GM23248 (cell line): ENCODE data around the gene SNAP29. TPM values are rescaled to one million over a fixed set of nuclear protein-coding genes. Genes with fewer than 3 reads are reported as not detected.

Source experiments
- DNase-seq: peaks from one replicate; pipeline ENCODE4 v3.0.0-alpha.2; 2015
- H2AFZ ChIP-seq: fragments of 200-600 bp; sonication (generic); 2 replicates; pipeline ENCODE4 v1.6.1; 2016; ENCODE audit warnings: antibody characterized with exemption
- H3F3A ChIP-seq: fragments of 200-600 bp; sonication (generic); 2 replicates; pipeline ENCODE4 v1.6.1; 2016; ENCODE audit warnings: mild to moderate bottlenecking, antibody characterized with exemption, mixed run types; ENCODE audit not compliant: insufficient read depth
- H3K27ac ChIP-seq: fragments of 200-600 bp; sonication (generic); 2 replicates; pipeline ENCODE4 v1.5.1; 2016; ENCODE audit warnings: mild to moderate bottlenecking
- H3K27me3 ChIP-seq: fragments of 200-600 bp; sonication (generic); replicated peaks from 2 replicates; pipeline ENCODE4 v1.6.1; 2016; ENCODE audit warnings: mild to moderate bottlenecking; ENCODE audit not compliant: insufficient read depth
- H3K36me3 ChIP-seq: fragments of 200-600 bp; sonication (generic); 2 replicates; pipeline ENCODE4 v1.6.1; 2016; ENCODE audit warnings: low read depth, mild to moderate bottlenecking
- H3K4me1 ChIP-seq: fragments of 200-600 bp; sonication (generic); 2 replicates; pipeline ENCODE4 v1.6.1; 2016; ENCODE audit warnings: mild to moderate bottlenecking; ENCODE audit not compliant: insufficient read depth
- H3K4me2 ChIP-seq: fragments of 200-600 bp; sonication (generic); one replicate; pipeline ENCODE4 v1.6.1; 2016; ENCODE audit warnings: mild to moderate bottlenecking; ENCODE audit not compliant: unreplicated experiment
- H3K4me3 ChIP-seq: fragments of 200-600 bp; sonication (generic); 2 replicates; pipeline ENCODE4 v1.5.1; 2016; ENCODE audit warnings: mild to moderate bottlenecking
- H3K79me2 ChIP-seq: fragments of 200-600 bp; sonication (generic); 2 replicates; pipeline ENCODE4 v1.6.1; 2016; ENCODE audit warnings: mild to moderate bottlenecking; ENCODE audit not compliant: insufficient read depth
- H3K9ac ChIP-seq: fragments of 200-600 bp; sonication (generic); 2 replicates; pipeline ENCODE4 v1.6.1; 2016; ENCODE audit warnings: mild to moderate bottlenecking
- H3K9me2 ChIP-seq: fragments of 200-600 bp; sonication (generic); 2 replicates; pipeline ENCODE4 v1.6.1; 2016; ENCODE audit warnings: mixed run types, mild to moderate bottlenecking, moderate library complexity; ENCODE audit not compliant: insufficient read depth
- H3K9me3 ChIP-seq: fragments of 200-600 bp; sonication (generic); one replicate; pipeline ENCODE4 v1.6.1; 2017; ENCODE audit warnings: low read depth
- H4K20me1 ChIP-seq: fragments of 200-600 bp; sonication (generic); 2 replicates; pipeline ENCODE4 v1.6.0; 2016; ENCODE audit not compliant: insufficient read depth
- EZH2 ChIP-seq: fragments of 200-600 bp; sonication (generic); IDR thresholded peaks from 2 replicates; pipeline ENCODE4 v1.6.1; 2018; ENCODE audit warnings: antibody characterized with exemption, mild to moderate bottlenecking; ENCODE audit not compliant: insufficient read depth, poor library complexity, severe bottlenecking
- EZH2phosphoT487 ChIP-seq: fragments of 200-600 bp; sonication (generic); IDR thresholded peaks from 2 replicates; pipeline ENCODE4 v1.6.1; 2018; ENCODE audit warnings: antibody characterized with exemption, moderate library complexity, mild to moderate bottlenecking, low read depth; ENCODE audit not compliant: insufficient read depth
- WGBS, 2 experiments: methylation state at CpG; one replicate each; pipeline ENCODE4 v1.1.6; 2015 to 2017; ENCODE audit warnings: low lambda C conversion rate in 2 of 2, low coverage in 1 of 2; ENCODE audit errors: missing lambda C conversion rate in 2 of 2; 5-methylcytosine and 5-hydroxymethylcytosine counted together
- in situ Hi-C: fragments of 300-500 bp; cut with MboI; formaldehyde crosslinking; loops from 2 replicates; pipeline ENCODE4 v1.15.0; 2020
- polyA plus RNA-seq: library from polyadenylated mRNA; unstranded; fragments of >200 nt; fragmentation: Nextera tagmentation; extraction: Ambion mirVana; gene quantifications from 2 replicates; pipeline ENCODE4 v1.2.1, GENCODE V29; 2016
- total RNA-seq: library from RNA; depleted of rRNA; stranded (reverse); fragments of >200 nt; shearing (Covaris generic); gene quantifications from 2 replicates; pipeline ENCODE4 v1.2.3, GENCODE V29; 2014

The SNAP29 gene
- total and polyA plus RNA-seq, 2 experiments from 2014 or later = 13.8 to 35.8 TPM

GRCh38 chr22:20811971-20812660 is 46.7 kb upstream of the SNAP29 start:
- Histone ChIP-seq H3K79me2 (no peaks in the 10 kb centered on the region), H3K9ac (no peak overlapping the region), H4K20me1 (no peaks in the 10 kb centered on the region), H3K4me1 (peaks cover 9% of the 10 kb centered on the region), H3K9me2 (no peaks in the 10 kb centered on the region), H3F3A (peaks cover 19% of the 10 kb centered on the region), H3K27me3 (no peaks in the 10 kb centered on the region), H3K9me3 (no peaks in the 10 kb centered on the region), H3K4me2 (no peak overlapping the region), H3K27ac (no peak overlapping the region), H2AFZ (no peak overlapping the region), H3K4me3 (no peak overlapping the region), H3K36me3 (peaks cover 18% of the 10 kb centered on the region)
- in situ Hi-C loops = no loop called here
- TF ChIP-seq EZH2phosphoT487 (no peak), EZH2 (no peak)
- WGBS, 2 experiments = 96 to 100% methylated on average over 4 to 5 of the region's 5 CpGs
- DNase-seq = no peak

GRCh38 chr22:20813056-20813455 is 45.8 kb upstream of the SNAP29 start:
- TF ChIP-seq EZH2 (no peak), EZH2phosphoT487 (no peak)
- no peak for DNase-seq
- Histone ChIP-seq H2AFZ (no peak overlapping the region), H3K27ac (no peak overlapping the region), H4K20me1 (no peaks in the 10 kb centered on the region), H3K4me2 (no peak overlapping the region), H3K4me3 (no peak overlapping the region), H3K9ac (no peak overlapping the region), H3K27me3 (no peaks in the 10 kb centered on the region), H3F3A (peaks cover 11% of the 10 kb centered on the region), H3K4me1 (peaks cover under 1% of the 10 kb centered on the region; the same call in 1 of the 2 replicates), H3K36me3 (peaks cover 22% of the 10 kb centered on the region), H3K79me2 (no peaks in the 10 kb centered on the region), H3K9me3 (no peaks in the 10 kb centered on the region), H3K9me2 (no peaks in the 10 kb centered on the region)
- in situ Hi-C loops = no loop called here
- 96 to 99% methylated on average over 4 of the region's 4 CpGs for WGBS, 2 experiments

- in situ Hi-C loops = no loop called here
- no peaks in the 10 kb centered on the region for H3K4me1 ChIP-seq
- H3K4me3 ChIP-seq = no peak overlapping the region
- no peaks in the 10 kb centered on the region for H3K79me2 ChIP-seq
- no peak for TF ChIP-seq EZH2
- TF ChIP-seq EZH2phosphoT487 = no peak
- H3K9me3 ChIP-seq = no peaks in the 10 kb centered on the region
- WGBS, 2 experiments = 97 to 98% methylated on average over 5 of the region's 5 CpGs
- H4K20me1 ChIP-seq = no peaks in the 10 kb centered on the region
- no peak overlapping the region for H3K27ac ChIP-seq
- no peak overlapping the region for H2AFZ ChIP-seq
- H3K9ac ChIP-seq = no peak overlapping the region
- H3K27me3 ChIP-seq = no peaks in the 10 kb centered on the region
- peaks cover 23% of the 10 kb centered on the region for H3K36me3 ChIP-seq
- no peaks in the 10 kb centered on the region for H3F3A ChIP-seq
- no peaks in the 10 kb centered on the region for H3K9me2 ChIP-seq
- no peak overlapping the region for H3K4me2 ChIP-seq
- DNase-seq = no peak
These were observed 44.5 kb upstream of the SNAP29 start for GRCh38 chr22:20814221-20814808.

GRCh38 chr22:20815477-20816050 is 43.2 kb upstream of the SNAP29 start:
- H3K79me2 ChIP-seq = no peaks in the 10 kb centered on the region
- peaks cover 21% of the 10 kb centered on the region; the same call in 1 of the 2 replicates for H3K36me3 ChIP-seq
- no peak for DNase-seq
- H3K9me3 ChIP-seq = no peaks in the 10 kb centered on the region
- WGBS, 2 experiments = 93 to 95% methylated on average over 9 of the region's 9 CpGs
- in situ Hi-C loops = no loop called here
- no peaks in the 10 kb centered on the region for H3K9me2 ChIP-seq
- no peak for TF ChIP-seq EZH2
- TF ChIP-seq EZH2phosphoT487 = no peak
- no peaks in the 10 kb centered on the region for H3K27me3 ChIP-seq
- H3K4me1 ChIP-seq = no peaks in the 10 kb centered on the region
- no peaks in the 10 kb centered on the region for H4K20me1 ChIP-seq
- H3K4me2 ChIP-seq = no peak overlapping the region
- H2AFZ ChIP-seq = no peak overlapping the region
- no peak overlapping the region for H3K9ac ChIP-seq
- H3K27ac ChIP-seq = no peak overlapping the region
- H3F3A ChIP-seq = no peaks in the 10 kb centered on the region
- no peak overlapping the region for H3K4me3 ChIP-seq
